Thyroid gland (tissue), 4 donors: ENCODE measurements around the gene KANSL1. TPM values are rescaled to one million over a fixed set of nuclear protein-coding genes. Genes with fewer than 3 reads are reported as not detected.

Experiments
- DNase-seq, 2 donors: peaks; one replicate each; pipeline ENCODE4 v3.0.0-alpha.2; 2019
- H3K27ac ChIP-seq, 3 donors: fragments of 200-600 bp; sonication (generic); 1 replicate in 2 of 3; 2 replicates in 1 of 3; pipeline ENCODE4 v1.5.1; 2016 to 2019; ENCODE audit warnings: mild to moderate bottlenecking in 1 of 3, moderate library complexity in 1 of 3
- H3K27me3 ChIP-seq: fragments of 200-600 bp; sonication (generic); one replicate; pipeline ENCODE4 v1.5.1; 2019
- H3K36me3 ChIP-seq, 2 donors: fragments of 200-600 bp; sonication (generic); one replicate each; pipeline ENCODE4 v1.5.1; 2016 to 2019
- H3K4me1 ChIP-seq, 2 donors: fragments of 200-600 bp; sonication (generic); one replicate each; pipeline ENCODE4 v1.5.1; 2017 to 2019
- H3K4me3 ChIP-seq, 3 donors: fragments of 200-600 bp; sonication (generic); replicated peaks in 1 of 3; 1 replicate in 2 of 3; 2 replicates in 1 of 3; pipeline ENCODE4 v1.5.1; 2016; ENCODE audit warnings: mild to moderate bottlenecking in 1 of 3
- H3K9me3 ChIP-seq: fragments of 200-600 bp; sonication (generic); one replicate; pipeline ENCODE4 v1.5.1; 2017
- POLR2A ChIP-seq, 2 donors: fragments of 450-650 bp; IDR thresholded peaks; one replicate each; pipeline ENCODE4 v1.6.1; 2017; ENCODE audit warnings: antibody characterized with exemption in 2 of 2, mild to moderate bottlenecking in 2 of 2, moderate library complexity in 1 of 2
- WGBS, 2 donors: methylation state at CpG; one replicate each; pipeline ENCODE4 v1.1.5; 2017; 5-methylcytosine and 5-hydroxymethylcytosine counted together
- intact Hi-C: fragments of 100-400 bp; cut with DNase I; formaldehyde crosslinking; loops from one replicate; pipeline ENCODE4 v1.15.1; 2023
- total RNA-seq, 4 donors: library from RNA; depleted of rRNA; stranded (reverse); fragments of >200 nt; gene quantifications; one replicate each; pipeline ENCODE4 v1.2.3, GENCODE V29; 2016
- TF ChIP-seq, protein P1 (sequence below), 6 experiments: fragments of 200-600 bp in 3 of 6; fragments of 450-650 bp in 3 of 6; sonication (generic) in 3 of 6; IDR thresholded peaks; one replicate each; pipeline ENCODE4 v1.5.1; 2016 to 2019; ENCODE audit warnings: antibody characterized with exemption in 6 of 6, mild to moderate bottlenecking in 2 of 6, inconsistent platforms in 1 of 6, moderate library complexity in 1 of 6

KANSL1 gene
- total RNA-seq, 4 donors from 2014 or later: 90.7 to 209 (median 124) TPM

DNA sequence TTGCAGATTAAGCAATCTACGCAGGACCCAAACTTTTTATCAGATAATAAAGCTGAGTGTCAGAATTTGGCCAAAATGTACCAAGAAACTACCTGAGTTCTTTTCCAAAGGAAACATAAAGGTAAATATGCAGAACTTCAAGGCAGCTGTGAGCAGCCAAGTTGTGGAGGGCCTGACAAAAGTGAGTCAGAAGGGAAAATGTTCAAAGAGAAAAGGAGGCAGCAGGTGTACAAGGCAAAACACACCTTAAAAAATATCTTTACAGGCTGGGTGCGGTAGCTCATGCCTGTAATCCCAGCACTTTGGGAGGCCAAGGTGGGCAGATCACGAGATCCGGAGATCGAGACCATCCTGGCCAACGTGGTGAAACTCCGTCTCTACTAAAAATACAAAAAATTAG lies 7.0 kb upstream of the KANSL1 start:
- no peak for DNase-seq
- TF ChIP-seq, protein P1, sequence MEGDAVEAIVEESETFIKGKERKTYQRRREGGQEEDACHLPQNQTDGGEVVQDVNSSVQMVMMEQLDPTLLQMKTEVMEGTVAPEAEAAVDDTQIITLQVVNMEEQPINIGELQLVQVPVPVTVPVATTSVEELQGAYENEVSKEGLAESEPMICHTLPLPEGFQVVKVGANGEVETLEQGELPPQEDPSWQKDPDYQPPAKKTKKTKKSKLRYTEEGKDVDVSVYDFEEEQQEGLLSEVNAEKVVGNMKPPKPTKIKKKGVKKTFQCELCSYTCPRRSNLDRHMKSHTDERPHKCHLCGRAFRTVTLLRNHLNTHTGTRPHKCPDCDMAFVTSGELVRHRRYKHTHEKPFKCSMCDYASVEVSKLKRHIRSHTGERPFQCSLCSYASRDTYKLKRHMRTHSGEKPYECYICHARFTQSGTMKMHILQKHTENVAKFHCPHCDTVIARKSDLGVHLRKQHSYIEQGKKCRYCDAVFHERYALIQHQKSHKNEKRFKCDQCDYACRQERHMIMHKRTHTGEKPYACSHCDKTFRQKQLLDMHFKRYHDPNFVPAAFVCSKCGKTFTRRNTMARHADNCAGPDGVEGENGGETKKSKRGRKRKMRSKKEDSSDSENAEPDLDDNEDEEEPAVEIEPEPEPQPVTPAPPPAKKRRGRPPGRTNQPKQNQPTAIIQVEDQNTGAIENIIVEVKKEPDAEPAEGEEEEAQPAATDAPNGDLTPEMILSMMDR (IDR thresholded peaks at IDR 0.05): no peak
- no peak for TF ChIP-seq POLR2A (IDR thresholded peaks at IDR 0.05)
- H3K27me3 ChIP-seq: no peaks in the 10 kb centered on the region
- intact Hi-C loops: no loop called here
- no peaks in the 10 kb centered on the region for H3K9me3 ChIP-seq
- no peaks in the 10 kb centered on the region for H3K36me3 ChIP-seq
- H3K4me3 ChIP-seq: no peak overlapping the region
- 94 to 96% methylated on average over 7 of the region's 7 CpGs for WGBS, 2 donors
- peaks cover 7 to 18% of the 10 kb centered on the region in 2 donors for H3K4me1 ChIP-seq
- H3K27ac ChIP-seq: no peak overlapping the region

DNA sequence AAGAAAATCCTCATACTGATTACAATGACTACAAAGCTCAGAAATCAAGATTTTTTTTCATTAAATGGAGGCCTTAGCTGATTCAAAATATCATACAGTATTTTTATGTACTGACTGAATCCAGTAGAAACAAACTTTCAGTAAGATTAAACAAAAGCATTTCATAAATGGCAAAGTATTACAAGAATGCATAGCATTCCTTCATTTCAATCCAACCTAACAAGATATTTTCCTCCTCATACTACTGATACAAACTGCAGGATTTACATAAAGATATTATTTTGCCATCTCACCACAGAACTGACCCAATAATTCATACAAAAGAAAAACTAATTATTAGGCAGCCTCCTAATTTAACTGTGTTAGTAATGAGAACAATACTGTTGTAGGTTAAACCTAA lies 6.2 kb upstream of the KANSL1 start:
- intact Hi-C loops: no loop called here
- TF ChIP-seq, protein P1 (IDR thresholded peaks at IDR 0.05): no peak
- TF ChIP-seq POLR2A (IDR thresholded peaks at IDR 0.05): no peak
- H3K36me3 ChIP-seq: no peaks in the 10 kb centered on the region
- H3K4me1 ChIP-seq: peaks cover 14 to 24% of the 10 kb centered on the region in 2 donors
- no peak overlapping the region for H3K4me3 ChIP-seq
- no peak overlapping the region for H3K27ac ChIP-seq
- no peak for DNase-seq
- H3K9me3 ChIP-seq: no peaks in the 10 kb centered on the region
- H3K27me3 ChIP-seq: no peaks in the 10 kb centered on the region

DNA sequence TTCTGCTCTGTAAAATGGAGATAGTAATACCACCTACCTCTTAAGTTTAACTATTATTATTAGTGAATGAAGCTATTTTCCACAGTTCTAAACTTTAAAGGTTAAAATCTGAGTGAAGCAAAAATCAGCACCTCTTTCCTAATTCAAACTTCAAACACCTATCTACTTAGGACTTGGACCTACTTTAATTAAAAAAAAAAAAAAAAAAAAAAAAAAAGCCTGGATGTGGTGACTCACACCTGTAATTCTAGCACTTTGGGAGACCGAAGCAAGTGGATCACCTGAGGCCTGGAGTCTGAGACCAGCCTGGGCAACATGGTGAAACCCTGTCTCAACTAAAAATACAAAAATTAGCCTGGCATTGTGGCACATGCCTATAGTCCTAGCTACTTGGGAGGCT lies 5.0 kb upstream of the KANSL1 start:
- WGBS, 2 donors: 90 to 100% methylated on average over 1 of the region's 1 CpG
- Histone ChIP-seq H3K4me1 (peaks cover 17 to 24% of the 10 kb centered on the region in 2 donors), H3K27me3 (no peaks in the 10 kb centered on the region), H3K27ac (no peak overlapping the region), H3K36me3 (no peaks in the 10 kb centered on the region), H3K9me3 (no peaks in the 10 kb centered on the region), H3K4me3 (no peak overlapping the region)
- TF ChIP-seq, protein P1 (IDR thresholded peaks at IDR 0.05): no peak
- no peak for TF ChIP-seq POLR2A (IDR thresholded peaks at IDR 0.05)
- no peak for DNase-seq
- intact Hi-C loops: no loop called here

DNA sequence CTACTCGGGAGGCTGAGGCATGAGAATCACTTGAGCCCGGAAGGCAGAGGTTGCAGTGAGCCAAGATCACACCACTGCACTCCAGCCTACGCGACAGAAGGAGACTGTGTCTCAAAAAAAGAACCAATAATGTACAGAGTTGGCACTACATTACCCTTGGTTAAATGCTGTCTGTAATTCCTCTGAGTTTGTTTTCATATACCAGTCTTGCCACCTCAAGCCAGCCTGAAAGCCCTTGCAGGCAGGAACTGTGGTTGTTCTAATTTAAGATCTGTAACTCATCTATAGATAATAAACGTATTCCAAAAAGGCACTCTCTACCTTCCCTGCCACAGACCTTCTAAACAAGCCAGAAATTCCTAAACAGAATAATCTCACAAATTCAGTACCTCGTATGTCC lies 4.3 kb upstream of the KANSL1 start:
- Histone ChIP-seq H3K9me3 (no peaks in the 10 kb centered on the region), H3K36me3 (no peaks in the 10 kb centered on the region), H3K4me1 (peaks cover 17 to 24% of the 10 kb centered on the region in 2 donors), H3K27ac (no peak overlapping the region), H3K4me3 (no peak overlapping the region), H3K27me3 (no peaks in the 10 kb centered on the region)
- TF ChIP-seq POLR2A (IDR thresholded peaks at IDR 0.05): no peak
- TF ChIP-seq, protein P1 (IDR thresholded peaks at IDR 0.05): no peak
- WGBS, 2 donors: 94% methylated on average over 6 of the region's 6 CpGs
- intact Hi-C loops: no loop called here
- no peak for DNase-seq

DNA sequence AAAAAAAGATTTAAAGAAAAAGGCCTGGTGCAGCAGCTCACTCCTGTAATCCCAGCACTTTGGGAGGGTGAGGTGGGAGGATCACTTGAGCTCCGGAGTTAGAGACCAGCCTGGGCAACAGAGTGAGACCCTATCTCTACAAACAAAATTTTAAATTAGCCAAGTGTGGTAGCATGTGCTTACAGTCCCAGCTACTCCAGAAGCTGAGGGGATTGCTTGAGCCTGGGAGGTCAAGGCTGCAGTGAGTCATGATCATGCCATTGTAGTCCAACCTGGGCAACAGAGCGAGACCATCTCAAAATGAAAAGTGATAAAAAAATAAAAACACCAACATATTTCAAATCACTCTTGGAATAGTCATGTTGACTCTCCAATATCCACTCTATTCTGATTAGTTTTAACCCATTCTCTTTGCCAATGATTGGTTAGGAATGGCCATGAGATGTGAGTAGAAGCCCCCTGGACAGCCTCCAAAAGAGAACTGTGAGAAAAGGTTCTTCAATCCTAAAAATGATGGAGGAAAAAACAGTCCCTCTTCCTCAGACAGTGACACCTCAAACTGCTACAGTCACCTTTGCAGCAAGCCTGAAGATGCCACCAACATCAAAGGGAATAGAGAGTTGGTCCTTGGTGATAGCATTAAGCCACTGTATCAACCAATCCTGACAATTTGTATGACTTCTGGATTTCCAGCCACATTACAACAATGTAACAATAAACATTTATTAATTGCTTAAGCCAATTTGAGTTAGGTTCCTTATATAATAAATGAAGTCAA lies 2.9 kb upstream of the KANSL1 start:
- TF ChIP-seq POLR2A (IDR thresholded peaks at IDR 0.05): no peak
- TF ChIP-seq, protein P1 (IDR thresholded peaks at IDR 0.05): no peak
- Histone ChIP-seq H3K27me3 (no peaks in the 10 kb centered on the region), H3K27ac (peak overlapping the region in 1 of 3 donors; percentile 22), H3K4me3 (no peak overlapping the region), H3K9me3 (no peaks in the 10 kb centered on the region), H3K36me3 (no peaks in the 10 kb centered on the region), H3K4me1 (peaks cover 20 to 24% of the 10 kb centered on the region in 2 donors)
- 80 to 83% methylated on average over 2 of the region's 2 CpGs for WGBS, 2 donors
- peak; percentile 26 to 28 for DNase-seq
- intact Hi-C loops: no loop called here
